Neural cell (in vitro differentiated cells): ENCODE results near the gene GRK1. TPM values are rescaled to one million over a fixed set of nuclear protein-coding genes. Genes with fewer than 3 reads are reported as not detected.

ENCODE experiments used
- H2AFZ ChIP-seq: fragments of 200-600, 300-800 bp; sonication (generic), shearing (Covaris generic); 2 replicates; pipeline ENCODE4 v1.6.0; 2014; ENCODE audit warnings: low read depth, mild to moderate bottlenecking, antibody characterized with exemption, low read length, moderate library complexity
- H3F3A ChIP-seq: fragments of 200-600 bp; shearing (Covaris generic); 2 replicates; pipeline ENCODE4 v1.6.1; 2016; ENCODE audit warnings: mild to moderate bottlenecking, moderate library complexity, mixed read lengths, antibody characterized with exemption, low read length; ENCODE audit not compliant: insufficient read depth, poor library complexity, severe bottlenecking
- H3K27ac ChIP-seq: fragments of 200-600, 300-800 bp; sonication (generic), shearing (Covaris generic); 2 replicates; pipeline ENCODE4 v1.5.1; 2014; ENCODE audit warnings: mild to moderate bottlenecking, low read length, moderate library complexity
- H3K27me3 ChIP-seq: fragments of 300-800, 200-600 bp; sonication (generic), shearing (Covaris generic); 2 replicates; pipeline ENCODE4 v1.6.0; 2014; ENCODE audit warnings: mild to moderate bottlenecking, low read depth, low read length, moderate library complexity; ENCODE audit not compliant: insufficient read depth
- H3K36me3 ChIP-seq: fragments of 300-800, 200-600 bp; sonication (generic), shearing (Covaris generic); 2 replicates; pipeline ENCODE4 v1.5.1; 2014; ENCODE audit warnings: mild to moderate bottlenecking, antibody characterized with exemption, low read length, moderate library complexity; ENCODE audit not compliant: insufficient read depth
- H3K4me2 ChIP-seq: fragments of 300-800, 200-600 bp; sonication (generic), shearing (Covaris generic); 2 replicates; pipeline ENCODE4 v1.6.0; 2014; ENCODE audit warnings: mild to moderate bottlenecking, low read length
- H3K4me3 ChIP-seq: fragments of 300-800, 200-600 bp; sonication (generic), shearing (Covaris generic); 2 replicates; pipeline ENCODE4 v1.5.1; 2014; ENCODE audit warnings: mild to moderate bottlenecking, low read length, moderate library complexity
- H3K79me2 ChIP-seq: fragments of 200-600 bp; shearing (Covaris generic); replicated peaks from 2 replicates; pipeline ENCODE4 v1.6.0; 2014; ENCODE audit warnings: mild to moderate bottlenecking, low read length, moderate library complexity; ENCODE audit not compliant: insufficient read depth
- H3K9ac ChIP-seq: fragments of 300-800, 200-600 bp; sonication (generic), shearing (Covaris generic); 2 replicates; pipeline ENCODE4 v1.6.1; 2016; ENCODE audit warnings: mild to moderate bottlenecking, low read length, mixed read lengths
- H3K9me2 ChIP-seq: fragments of 200-600 bp; shearing (Covaris generic); 2 replicates; pipeline ENCODE4 v1.6.1; 2016; ENCODE audit warnings: mild to moderate bottlenecking, low read length, mixed read lengths; ENCODE audit not compliant: insufficient read depth
- H3K9me3 ChIP-seq: fragments of 200-600, 300-800 bp; sonication (generic), shearing (Covaris generic); 2 replicates; pipeline ENCODE4 v1.6.1; 2016; ENCODE audit warnings: mild to moderate bottlenecking, mixed run types, low read length, moderate library complexity, mixed read lengths
- H4K20me1 ChIP-seq: fragments of 200-600 bp; shearing (Covaris generic); 2 replicates; pipeline ENCODE4 v1.6.1; 2016; ENCODE audit warnings: mild to moderate bottlenecking, mixed run types; ENCODE audit not compliant: insufficient read depth
- CTCF ChIP-seq: fragments of 450-650 bp; IDR thresholded peaks from 2 replicates; pipeline ENCODE4 v1.5.1; 2014; ENCODE audit warnings: antibody characterized with exemption, mild to moderate bottlenecking, moderate library complexity; ENCODE audit not compliant: poor library complexity, severe bottlenecking
- EZH2 ChIP-seq: fragments of 200-600, 300-800 bp; shearing (Covaris generic), sonication (generic); IDR thresholded peaks from 2 replicates; pipeline ENCODE4 v1.6.1; 2014; ENCODE audit warnings: antibody characterized with exemption, low read length, borderline replicate concordance, mild to moderate bottlenecking; ENCODE audit not compliant: insufficient read depth, poor library complexity, severe bottlenecking
- MXI1 ChIP-seq: fragments of 450-650 bp; conservative IDR thresholded peaks from 2 replicates; pipeline ENCODE4 v1.6.1; 2014; ENCODE audit warnings: antibody characterized with exemption, mild to moderate bottlenecking; ENCODE audit not compliant: poor library complexity, severe bottlenecking
- POLR2AphosphoS5 ChIP-seq: IDR thresholded peaks from 2 replicates; pipeline ENCODE4 v1.6.1; 2012
- RAD21 ChIP-seq: fragments of 450-650 bp; conservative IDR thresholded peaks from 2 replicates; pipeline ENCODE4 v1.6.1; 2014; ENCODE audit warnings: antibody characterized with exemption, mild to moderate bottlenecking, moderate library complexity
- REST ChIP-seq: IDR thresholded peaks from 2 replicates; pipeline ENCODE4 v1.6.1; 2012; ENCODE audit warnings: borderline replicate concordance
- SMC3 ChIP-seq: fragments of 450-650 bp; conservative IDR thresholded peaks from 2 replicates; pipeline ENCODE4 v1.6.1; 2014; ENCODE audit warnings: antibody characterized with exemption, mild to moderate bottlenecking, moderate library complexity; ENCODE audit not compliant: poor library complexity
- TAF1 ChIP-seq: IDR thresholded peaks from 2 replicates; pipeline ENCODE4 v1.6.1; 2012; ENCODE audit warnings: low read depth
- polyA plus RNA-seq: library from polyadenylated mRNA; depleted of rRNA; stranded (reverse); fragments of >200 nt; gene quantifications from 2 replicates; pipeline ENCODE4 v1.2.3, GENCODE V29; 2014

Gene GRK1
- polyA plus RNA-seq, 1 donor from 2014 or later: 0.06 TPM

GRCh38 chr13:113632706-113633484, 34.1 kb upstream of the GRK1 start:
- no peak overlapping the region for H3K4me2 ChIP-seq
- peaks cover 7% of the 10 kb centered on the region for H3K36me3 ChIP-seq
- no peak overlapping the region for H3K4me3 ChIP-seq
- H3K9me2 ChIP-seq: no peaks in the 10 kb centered on the region
- no peak overlapping the region for H3K27ac ChIP-seq
- no peaks in the 10 kb centered on the region for H4K20me1 ChIP-seq
- no peaks in the 10 kb centered on the region for H3F3A ChIP-seq
- H3K9me3 ChIP-seq: no peaks in the 10 kb centered on the region
- no peak overlapping the region for H2AFZ ChIP-seq
- TF ChIP-seq TAF1 (no peak), POLR2AphosphoS5 (no peak), RAD21 (no peak), REST (no peak), CTCF (no peak), SMC3 (no peak), MXI1 (no peak)
- no peaks in the 10 kb centered on the region for H3K79me2 ChIP-seq
- H3K9ac ChIP-seq: no peak overlapping the region
- no peaks in the 10 kb centered on the region for H3K27me3 ChIP-seq

GRCh38 chr13:113633485-113633873, 33.5 kb upstream of the GRK1 start:
- no peak overlapping the region for H3K4me2 ChIP-seq

More at GRCh38 chr13:113633485-113633873, 33.5 kb upstream of the GRK1 start:
- Histone ChIP-seq H2AFZ (no peak overlapping the region), H3K4me3 (no peak overlapping the region), H3K9me2 (no peaks in the 10 kb centered on the region), H3K9me3 (no peaks in the 10 kb centered on the region), H4K20me1 (no peaks in the 10 kb centered on the region), H3K36me3 (peaks cover 7% of the 10 kb centered on the region), H3K27me3 (no peaks in the 10 kb centered on the region), H3K27ac (no peak overlapping the region), H3K79me2 (no peaks in the 10 kb centered on the region), H3F3A (no peaks in the 10 kb centered on the region), H3K9ac (no peak overlapping the region)
- TF ChIP-seq CTCF: no peak
- TF ChIP-seq MXI1: no peak
- no peak for TF ChIP-seq EZH2
